Measurements from ENCODE around the gene NAALADL1. TPM values are rescaled to one million over a fixed set of nuclear protein-coding genes. Genes with fewer than 3 reads are reported as not detected.

NAALADL1 gene
- total RNA-seq, 2 experiments from 2014 or later: 2.7 to 3.9 TPM

- Histone ChIP-seq H3K79me2 (ENCODE audit: insufficient read depth, low read depth, low read length) (peaks cover 5% of the 10 kb centered on the region; the same call in 1 of the 2 replicates), H3K4me3 (ENCODE audit: low read depth, low read length, poor library complexity, severe bottlenecking) (no peak overlapping the region), H3K4me2 (ENCODE audit: low read length) (no peak overlapping the region), H3K9me2 (ENCODE audit: insufficient read depth, low read length) (no peaks in the 10 kb centered on the region), H3K9me3 (ENCODE audit: low read length) (no peaks in the 10 kb centered on the region), H3K4me1 (ENCODE audit: insufficient read depth, low read length, poor library complexity, severe bottlenecking) (peaks cover 37% of the 10 kb centered on the region), H3K27ac (ENCODE audit: low read depth, low read length, poor library complexity, severe bottlenecking) (no peak overlapping the region), H4K20me1 (ENCODE audit: insufficient read depth, low read length) (no peaks in the 10 kb centered on the region), H3K36me3 (ENCODE audit: insufficient read depth, low read length) (peaks cover 20% of the 10 kb centered on the region), H2AFZ (ENCODE audit: low read length) (no peak overlapping the region)
- POLR2A ChIA-PET: no interaction called here
- TF ChIP-seq CTCF (conservative IDR thresholded peaks at IDR 0.05; ENCODE audit: low read length) (no peak), EZH2phosphoT487 (IDR thresholded peaks at IDR 0.05; ENCODE audit: borderline replicate concordance, low read depth, low read length) (no peak)
- no TSS peak for BruUV-seq (replicated peaks)
- no peak for DNase-seq (ENCODE audit: low spot score)
- intact Hi-C loops (cut with micrococcal nuclease; ENCODE audit: unreplicated experiment): no loop called here
- CTCF ChIA-PET (ENCODE audit: unreplicated experiment): no interaction called here
These were observed 21.4 kb downstream of the NAALADL1 start for GRCh38 chr11:65036931-65037330.

DNA sequence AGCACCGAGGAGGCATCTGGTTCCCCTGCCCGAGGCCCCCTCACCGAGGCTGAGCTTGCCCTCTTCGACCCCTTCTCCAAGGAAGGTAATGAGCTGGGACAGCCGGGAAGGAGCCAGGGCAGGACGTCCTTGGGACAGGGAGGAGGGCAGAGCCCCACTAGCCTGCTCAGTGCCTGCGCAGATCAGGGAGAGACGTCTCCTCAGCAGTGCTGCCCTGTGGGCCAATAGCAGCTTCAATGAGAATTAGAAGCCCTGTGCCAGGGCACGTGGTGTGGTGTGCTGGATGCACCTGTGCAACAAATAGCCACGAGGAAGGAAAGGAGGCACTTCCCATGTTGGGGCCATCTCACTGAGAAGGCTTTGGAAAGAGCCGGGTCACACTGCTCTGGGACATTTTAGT lies 22.8 kb downstream of the NAALADL1 start:
- Histone ChIP-seq H3K4me1 (ENCODE audit: insufficient read depth, low read length, poor library complexity, severe bottlenecking) (peaks cover 36% of the 10 kb centered on the region), H3K4me3 (ENCODE audit: low read depth, low read length, poor library complexity, severe bottlenecking) (no peak overlapping the region), H3K79me2 (ENCODE audit: insufficient read depth, low read depth, low read length) (no peaks in the 10 kb centered on the region), H4K20me1 (ENCODE audit: insufficient read depth, low read length) (no peaks in the 10 kb centered on the region), H3K27ac (ENCODE audit: low read depth, low read length, poor library complexity, severe bottlenecking) (no peak overlapping the region), H3K36me3 (ENCODE audit: insufficient read depth, low read length) (peaks cover 21% of the 10 kb centered on the region), H3K9me3 (ENCODE audit: low read length) (no peaks in the 10 kb centered on the region), H3K4me2 (ENCODE audit: low read length) (no peak overlapping the region), H3K9me2 (ENCODE audit: insufficient read depth, low read length) (no peaks in the 10 kb centered on the region), H2AFZ (ENCODE audit: low read length) (no peak overlapping the region)
- no peak for TF ChIP-seq EZH2phosphoT487 (IDR thresholded peaks at IDR 0.05; ENCODE audit: borderline replicate concordance, low read depth, low read length)
- TF ChIP-seq CTCF (conservative IDR thresholded peaks at IDR 0.05; ENCODE audit: low read length): no peak
- CTCF ChIA-PET (ENCODE audit: unreplicated experiment): no interaction called here
- BruUV-seq (replicated peaks): no TSS peak
- intact Hi-C loops (cut with micrococcal nuclease; ENCODE audit: unreplicated experiment): no loop called here
- DNase-seq (ENCODE audit: low spot score): no peak
- POLR2A ChIA-PET: interaction anchor here (1.0 kb wide), 1 partner anchor 48 kb away, joined by 3 read pairs; the partner anchor contains the start of genes CDCA5 and ZFPL1

DNA sequence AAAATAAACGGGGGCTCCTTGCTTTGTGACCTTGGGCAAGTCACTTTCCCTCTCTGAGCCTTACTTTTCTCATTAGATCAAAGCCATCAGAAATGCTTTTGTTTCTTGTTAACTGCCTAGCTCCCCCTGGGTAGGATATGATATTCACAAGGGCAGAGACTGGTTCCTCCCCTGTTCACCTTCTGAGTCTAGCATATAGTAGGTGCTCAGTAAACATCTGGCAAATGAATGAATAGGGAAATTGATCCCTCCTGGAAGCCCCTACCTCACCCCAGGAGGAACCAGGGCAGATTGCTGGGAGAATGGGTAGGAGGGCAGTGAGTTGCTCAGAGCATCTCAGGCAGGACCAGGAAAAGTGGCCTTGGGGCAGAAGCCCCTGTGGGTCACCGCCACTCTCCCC lies 23.9 kb downstream of the NAALADL1 start:
- peaks cover 24% of the 10 kb centered on the region for H3K4me1 ChIP-seq (ENCODE audit: insufficient read depth, low read length, poor library complexity, severe bottlenecking)
- no peaks in the 10 kb centered on the region for H3K9me3 ChIP-seq (ENCODE audit: low read length)
- no peak overlapping the region for H2AFZ ChIP-seq (ENCODE audit: low read length)
- no peak overlapping the region for H3K27ac ChIP-seq (ENCODE audit: low read depth, low read length, poor library complexity, severe bottlenecking)
- POLR2A ChIA-PET: no interaction called here
- H3K36me3 ChIP-seq (ENCODE audit: insufficient read depth, low read length): peaks cover 13% of the 10 kb centered on the region
- intact Hi-C loops (cut with micrococcal nuclease; ENCODE audit: unreplicated experiment): no loop called here
- CTCF ChIA-PET (ENCODE audit: unreplicated experiment): no interaction called here
- H4K20me1 ChIP-seq (ENCODE audit: insufficient read depth, low read length): no peaks in the 10 kb centered on the region
- no peaks in the 10 kb centered on the region for H3K9me2 ChIP-seq (ENCODE audit: insufficient read depth, low read length)
- H3K79me2 ChIP-seq (ENCODE audit: insufficient read depth, low read depth, low read length): no peaks in the 10 kb centered on the region; the same call in 1 of the 2 replicates
- no peak overlapping the region for H3K4me2 ChIP-seq (ENCODE audit: low read length)
- TF ChIP-seq CTCF (conservative IDR thresholded peaks at IDR 0.05; ENCODE audit: low read length) (no peak), EZH2phosphoT487 (IDR thresholded peaks at IDR 0.05; ENCODE audit: borderline replicate concordance, low read depth, low read length) (no peak)
- DNase-seq (ENCODE audit: low spot score): no peak
- no peak overlapping the region for H3K4me3 ChIP-seq (ENCODE audit: low read depth, low read length, poor library complexity, severe bottlenecking)
- no TSS peak for BruUV-seq (replicated peaks)
